ENCODE data around the gene AK3. TPM values are rescaled to one million over a fixed set of nuclear protein-coding genes. Genes with fewer than 3 reads are reported as not detected.
A peak's percentile ranks its signal among the peaks of the same experiment; 100 is the strongest.
"Not testable (repeated sequence)": the region's sequence is repeated elsewhere in the genome, so short reads cannot be mapped to it uniquely, and the experiment has no call there.

AK3 gene
- total RNA-seq, 4 donors from 2014 or later = 81.3 to 102 (median 92.9) TPM

DNA sequence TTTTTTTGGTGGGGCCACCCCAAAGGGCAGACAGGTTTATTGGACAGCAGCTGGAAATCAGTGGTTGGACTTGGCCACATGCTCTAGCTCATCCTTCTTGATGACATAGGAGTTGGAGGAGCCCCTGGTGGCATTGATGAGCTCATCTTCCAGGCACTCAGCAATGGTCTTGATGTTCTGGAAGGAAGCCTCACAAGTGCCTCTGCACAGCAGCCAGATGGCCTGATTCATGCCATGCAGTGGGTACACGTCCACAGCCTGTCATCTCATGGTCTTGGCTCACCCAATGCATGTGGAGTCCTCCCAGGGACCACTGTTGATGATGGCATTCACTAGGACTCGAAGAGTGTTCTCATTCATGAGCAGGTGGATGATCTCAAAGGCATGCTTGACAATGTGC is 40.4 kb upstream of the AK3 start:
- intact Hi-C loops (cut with DNase I; ENCODE audit: low total_unique reads) = no loop called here
- TF ChIP-seq, protein P1, sequence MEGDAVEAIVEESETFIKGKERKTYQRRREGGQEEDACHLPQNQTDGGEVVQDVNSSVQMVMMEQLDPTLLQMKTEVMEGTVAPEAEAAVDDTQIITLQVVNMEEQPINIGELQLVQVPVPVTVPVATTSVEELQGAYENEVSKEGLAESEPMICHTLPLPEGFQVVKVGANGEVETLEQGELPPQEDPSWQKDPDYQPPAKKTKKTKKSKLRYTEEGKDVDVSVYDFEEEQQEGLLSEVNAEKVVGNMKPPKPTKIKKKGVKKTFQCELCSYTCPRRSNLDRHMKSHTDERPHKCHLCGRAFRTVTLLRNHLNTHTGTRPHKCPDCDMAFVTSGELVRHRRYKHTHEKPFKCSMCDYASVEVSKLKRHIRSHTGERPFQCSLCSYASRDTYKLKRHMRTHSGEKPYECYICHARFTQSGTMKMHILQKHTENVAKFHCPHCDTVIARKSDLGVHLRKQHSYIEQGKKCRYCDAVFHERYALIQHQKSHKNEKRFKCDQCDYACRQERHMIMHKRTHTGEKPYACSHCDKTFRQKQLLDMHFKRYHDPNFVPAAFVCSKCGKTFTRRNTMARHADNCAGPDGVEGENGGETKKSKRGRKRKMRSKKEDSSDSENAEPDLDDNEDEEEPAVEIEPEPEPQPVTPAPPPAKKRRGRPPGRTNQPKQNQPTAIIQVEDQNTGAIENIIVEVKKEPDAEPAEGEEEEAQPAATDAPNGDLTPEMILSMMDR (IDR thresholded peaks at IDR 0.05) = no peak
- TF ChIP-seq POLR2A (IDR thresholded peaks at IDR 0.05) = no peak
- no peak overlapping the region for H3K4me3 ChIP-seq (ENCODE audit: low read depth, poor library complexity, severe bottlenecking)
- 89 to 91% methylated on average over 1 to 2 of the region's 2 CpGs for WGBS, 2 donors
- no peak for DNase-seq (ENCODE audit: low spot score in 2 of 2)

DNA sequence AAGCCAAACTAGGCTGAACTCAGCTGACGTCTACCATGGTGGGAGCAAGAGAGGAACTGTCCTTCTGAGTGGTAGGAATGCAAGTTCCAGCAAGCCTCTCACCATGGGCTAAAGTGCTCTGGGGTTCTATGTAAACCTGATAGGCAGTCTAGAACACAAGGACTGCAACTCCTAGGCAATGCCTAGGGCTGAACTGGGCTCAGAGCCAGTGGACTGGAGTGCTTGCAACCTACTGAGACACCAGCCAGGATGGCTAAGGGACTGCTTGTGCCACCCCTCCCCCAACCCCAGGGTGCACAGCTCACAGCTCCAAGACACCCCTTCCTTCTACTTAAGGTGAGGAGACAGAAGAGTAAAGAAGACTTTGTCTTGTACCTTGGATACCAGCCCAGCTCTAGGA is 39.6 kb upstream of the AK3 start:
- TF ChIP-seq, protein P1 (IDR thresholded peaks at IDR 0.05) = no peak
- TF ChIP-seq POLR2A (IDR thresholded peaks at IDR 0.05) = no peak
- intact Hi-C loops (cut with DNase I; ENCODE audit: low total_unique reads) = no loop called here

DNA sequence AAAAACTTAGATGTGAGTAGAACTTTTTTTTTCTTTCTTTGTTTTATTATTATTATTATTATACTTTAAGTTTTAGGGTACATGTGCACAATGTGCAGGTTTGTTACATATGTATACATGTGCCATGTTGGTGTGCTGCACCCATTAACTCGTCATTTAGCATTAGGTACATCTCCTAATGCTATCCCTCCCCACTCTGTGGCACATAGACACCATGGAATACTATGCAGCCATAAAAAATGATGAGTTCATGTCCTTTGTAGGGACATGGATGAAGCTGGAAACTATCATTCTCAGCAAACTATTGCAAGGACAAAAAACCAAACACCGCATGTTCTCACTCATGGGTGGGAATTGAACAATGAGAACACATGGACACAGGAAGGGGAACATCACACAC is 34.0 kb upstream of the AK3 start:
- H3K4me3 ChIP-seq (ENCODE audit: low read depth, poor library complexity, severe bottlenecking); DNase-seq (ENCODE audit: low spot score in 2 of 2); intact Hi-C loops (cut with DNase I; ENCODE audit: low total_unique reads): not testable (repeated sequence)
- WGBS, 2 donors = 85% methylated on average over 2 of the region's 2 CpGs

More for the DNA sequence above, 39.6 kb upstream of the AK3 start:
- 93 to 100% methylated on average over 1 of the region's 1 CpG for WGBS, 2 donors
- no peak overlapping the region for H3K4me3 ChIP-seq (ENCODE audit: low read depth, poor library complexity, severe bottlenecking)
- DNase-seq (ENCODE audit: low spot score in 2 of 2) = no peak

DNA sequence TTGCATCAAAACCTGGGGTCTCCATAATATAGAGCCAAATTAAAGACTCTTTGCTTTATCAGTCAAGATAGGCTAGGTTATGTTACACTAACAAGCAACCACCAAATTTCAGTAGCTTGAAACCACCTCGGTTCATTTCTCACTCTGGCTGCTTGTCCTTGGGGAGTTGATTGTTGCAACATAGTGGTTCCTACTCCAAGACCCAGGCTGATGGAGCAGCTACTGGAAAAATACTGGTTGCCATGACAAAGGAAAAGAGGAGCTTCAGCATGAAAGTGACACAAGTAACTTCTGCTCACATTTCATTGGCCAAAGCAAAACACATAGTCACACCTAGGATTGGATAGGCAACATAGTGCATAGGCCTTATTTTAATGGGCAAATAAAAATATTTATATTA is 33.2 kb upstream of the AK3 start:
- intact Hi-C loops (cut with DNase I; ENCODE audit: low total_unique reads) = no loop called here
- no peak overlapping the region for H3K4me3 ChIP-seq (ENCODE audit: low read depth, poor library complexity, severe bottlenecking)
- TF ChIP-seq, protein P1 (IDR thresholded peaks at IDR 0.05) = no peak
- TF ChIP-seq POLR2A (IDR thresholded peaks at IDR 0.05) = no peak
- DNase-seq (ENCODE audit: low spot score in 2 of 2) = peak in 1 of 2 donors; percentile 48
- 55 to 67% methylated on average over 1 of the region's 1 CpG for WGBS, 2 donors

DNA sequence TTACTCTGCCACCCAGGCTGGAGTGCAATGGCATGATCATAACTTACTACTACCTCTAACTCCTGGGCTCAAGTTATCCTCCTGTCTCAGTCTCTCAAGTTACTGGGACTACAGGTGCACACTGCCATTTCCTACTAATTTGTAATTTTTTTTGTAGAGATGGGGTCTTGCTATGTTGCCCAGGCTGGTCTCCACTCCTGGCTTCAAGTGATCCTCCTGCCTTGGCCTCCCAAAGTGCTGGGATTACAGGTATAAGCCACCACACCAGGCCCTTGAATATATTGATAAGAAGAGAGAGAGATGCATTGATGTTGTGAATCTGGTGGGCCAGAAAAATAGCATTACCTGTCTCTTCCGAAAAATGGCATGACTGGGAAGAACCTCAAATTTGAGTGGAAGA is 30.8 kb upstream of the AK3 start:
- WGBS, 2 donors = 90 to 98% methylated on average over 1 of the region's 1 CpG
- H3K4me3 ChIP-seq (ENCODE audit: low read depth, poor library complexity, severe bottlenecking) = no peak overlapping the region
- DNase-seq (ENCODE audit: low spot score in 2 of 2) = no peak
- TF ChIP-seq, protein P1 (IDR thresholded peaks at IDR 0.05) = no peak
- TF ChIP-seq POLR2A (IDR thresholded peaks at IDR 0.05) = no peak
- intact Hi-C loops (cut with DNase I; ENCODE audit: low total_unique reads) = no loop called here

DNA sequence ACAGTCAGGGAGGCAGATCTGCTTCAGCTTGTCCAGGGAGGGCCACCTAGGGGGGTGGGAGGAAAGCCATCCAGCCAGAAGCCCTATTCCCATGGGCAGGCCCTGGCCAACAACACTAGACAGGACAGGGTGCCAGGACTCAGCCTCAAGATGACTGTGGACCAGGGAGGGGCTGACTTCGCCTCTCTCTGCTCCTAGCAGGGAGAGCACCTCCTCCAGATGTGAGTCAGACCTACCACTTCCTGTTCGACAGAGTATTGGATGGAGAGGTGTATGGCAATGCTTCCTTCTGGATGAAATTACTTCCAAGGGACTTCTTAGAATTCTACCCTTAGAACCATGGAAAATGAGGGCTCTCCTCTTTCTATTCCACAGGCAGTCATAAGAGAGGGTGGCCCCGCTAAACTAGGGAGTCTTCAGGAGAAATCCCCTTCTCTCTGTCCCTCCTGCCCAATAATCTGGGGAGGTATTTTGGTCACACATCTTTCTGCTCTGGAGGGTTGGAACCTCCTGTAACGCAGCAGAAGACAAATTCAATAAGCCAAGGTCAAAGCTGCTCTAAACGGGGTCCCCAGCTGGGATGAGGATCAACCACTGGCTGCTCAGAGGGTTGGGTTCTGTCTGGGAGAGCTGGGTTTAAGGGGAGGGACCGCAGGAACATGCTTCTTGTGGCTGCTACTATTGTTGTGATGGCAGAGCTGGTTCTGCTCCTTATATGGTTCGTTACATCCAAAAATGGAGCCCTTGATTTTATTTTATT is 28.5 kb upstream of the AK3 start:
- peak in 1 of 2 donors; percentile 65 for DNase-seq (ENCODE audit: low spot score in 2 of 2)
- intact Hi-C loops (cut with DNase I; ENCODE audit: low total_unique reads) = no loop called here
- WGBS, 2 donors = 79 to 83% methylated on average over 7 of the region's 7 CpGs
- no peak overlapping the region for H3K4me3 ChIP-seq (ENCODE audit: low read depth, poor library complexity, severe bottlenecking)
- TF ChIP-seq POLR2A (IDR thresholded peaks at IDR 0.05) = no peak
- TF ChIP-seq, protein P1 (IDR thresholded peaks at IDR 0.05) = no peak
